Choroid plexus epithelial cell (primary cell): ENCODE measurements around the gene PPP1R2.

ENCODE experiments used
- DNase-seq: peaks from one replicate; pipeline ENCODE4 v3.0.0-alpha.2; 2010; ENCODE audit warnings: low read depth
- H3K4me3 ChIP-seq: 2 replicates; pipeline ENCODE4 v1.5.1; 2011; ENCODE audit warnings: low read depth, mild to moderate bottlenecking, control low read depth, low read length, moderate library complexity
- CTCF ChIP-seq: conservative IDR thresholded peaks from 2 replicates; pipeline ENCODE4 v1.5.1; 2011; ENCODE audit warnings: low read depth, mild to moderate bottlenecking, control low read depth, inconsistent platforms, low read length, moderate library complexity

The PPP1R2 gene

GRCh38 chr3:195540511-195540910, 2.6 kb downstream of the PPP1R2 start:
- H3K4me3 ChIP-seq, result no peak overlapping the region
- DNase-seq, result no peak

GRCh38 chr3:195540027-195540426, 3.1 kb downstream of the PPP1R2 start:
- DNase-seq, result no peak
- no peak overlapping the region for H3K4me3 ChIP-seq

More at GRCh38 chr3:195540511-195540910, 2.6 kb downstream of the PPP1R2 start:
- TF ChIP-seq CTCF, result no peak

GRCh38 chr3:195539479-195539878, 3.6 kb downstream of the PPP1R2 start:
- no peak overlapping the region for H3K4me3 ChIP-seq
- no peak for TF ChIP-seq CTCF
- no peak for DNase-seq

More at GRCh38 chr3:195540027-195540426, 3.1 kb downstream of the PPP1R2 start:
- no peak for TF ChIP-seq CTCF

GRCh38 chr3:195537995-195538394, 5.1 kb downstream of the PPP1R2 start:
- no peak for TF ChIP-seq CTCF
- no peak for DNase-seq
- H3K4me3 ChIP-seq, result no peak overlapping the region

GRCh38 chr3:195535293-195535692, 7.8 kb downstream of the PPP1R2 start:
- no peak for TF ChIP-seq CTCF
- no peak overlapping the region for H3K4me3 ChIP-seq

GRCh38 chr3:195532834-195533233, 10.3 kb downstream of the PPP1R2 start:
- DNase-seq, result no peak
- no peak for TF ChIP-seq CTCF
- no peak overlapping the region for H3K4me3 ChIP-seq

More at GRCh38 chr3:195535293-195535692, 7.8 kb downstream of the PPP1R2 start:
- DNase-seq, result no peak

- no peak for TF ChIP-seq CTCF
- DNase-seq, result no peak
- no peak overlapping the region for H3K4me3 ChIP-seq
Observed at GRCh38 chr3:195532345-195532744, 10.8 kb downstream of the PPP1R2 start.
